ENCODE data around the gene PSD.

The PSD gene

GRCh38 chr10:102452672-102453340 lies 34.2 kb upstream of the PSD start (continued):
- TF ChIP-seq, protein P1, sequence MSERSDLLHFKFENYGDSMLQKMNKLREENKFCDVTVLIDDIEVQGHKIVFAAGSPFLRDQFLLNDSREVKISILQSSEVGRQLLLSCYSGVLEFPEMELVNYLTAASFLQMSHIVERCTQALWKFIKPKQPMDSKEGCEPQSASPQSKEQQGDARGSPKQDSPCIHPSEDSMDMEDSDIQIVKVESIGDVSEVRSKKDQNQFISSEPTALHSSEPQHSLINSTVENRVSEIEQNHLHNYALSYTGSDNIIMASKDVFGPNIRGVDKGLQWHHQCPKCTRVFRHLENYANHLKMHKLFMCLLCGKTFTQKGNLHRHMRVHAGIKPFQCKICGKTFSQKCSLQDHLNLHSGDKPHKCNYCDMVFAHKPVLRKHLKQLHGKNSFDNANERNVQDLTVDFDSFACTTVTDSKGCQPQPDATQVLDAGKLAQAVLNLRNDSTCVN (tag by site-specific recombination; optimal IDR thresholded peaks at IDR 0.05): no peak
- TF ChIP-seq SALL2 (tag by site-specific recombination; IDR thresholded peaks at IDR 0.05; ENCODE audit: borderline replicate concordance): no peak
- TF ChIP-seq, protein P2, sequence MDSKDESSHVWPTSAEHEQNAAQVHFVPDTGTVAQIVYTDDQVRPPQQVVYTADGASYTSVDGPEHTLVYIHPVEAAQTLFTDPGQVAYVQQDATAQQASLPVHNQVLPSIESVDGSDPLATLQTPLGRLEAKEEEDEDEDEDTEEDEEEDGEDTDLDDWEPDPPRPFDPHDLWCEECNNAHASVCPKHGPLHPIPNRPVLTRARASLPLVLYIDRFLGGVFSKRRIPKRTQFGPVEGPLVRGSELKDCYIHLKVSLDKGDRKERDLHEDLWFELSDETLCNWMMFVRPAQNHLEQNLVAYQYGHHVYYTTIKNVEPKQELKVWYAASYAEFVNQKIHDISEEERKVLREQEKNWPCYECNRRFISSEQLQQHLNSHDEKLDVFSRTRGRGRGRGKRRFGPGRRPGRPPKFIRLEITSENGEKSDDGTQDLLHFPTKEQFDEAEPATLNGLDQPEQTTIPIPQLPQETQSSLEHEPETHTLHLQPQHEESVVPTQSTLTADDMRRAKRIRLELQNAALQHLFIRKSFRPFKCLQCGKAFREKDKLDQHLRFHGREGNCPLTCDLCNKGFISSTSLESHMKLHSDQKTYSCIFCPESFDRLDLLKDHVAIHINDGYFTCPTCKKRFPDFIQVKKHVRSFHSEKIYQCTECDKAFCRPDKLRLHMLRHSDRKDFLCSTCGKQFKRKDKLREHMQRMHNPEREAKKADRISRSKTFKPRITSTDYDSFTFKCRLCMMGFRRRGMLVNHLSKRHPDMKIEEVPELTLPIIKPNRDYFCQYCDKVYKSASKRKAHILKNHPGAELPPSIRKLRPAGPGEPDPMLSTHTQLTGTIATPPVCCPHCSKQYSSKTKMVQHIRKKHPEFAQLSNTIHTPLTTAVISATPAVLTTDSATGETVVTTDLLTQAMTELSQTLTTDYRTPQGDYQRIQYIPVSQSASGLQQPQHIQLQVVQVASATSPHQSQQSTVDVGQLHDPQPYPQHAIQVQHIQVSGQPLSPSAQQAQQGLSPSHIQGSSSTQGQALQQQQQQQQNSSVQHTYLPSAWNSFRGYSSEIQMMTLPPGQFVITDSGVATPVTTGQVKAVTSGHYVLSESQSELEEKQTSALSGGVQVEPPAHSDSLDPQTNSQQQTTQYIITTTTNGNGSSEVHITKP (tag by site-specific recombination; IDR thresholded peaks at IDR 0.05): peak; percentile 94
- no peak for TF ChIP-seq ZNF19 (tag by site-specific recombination; IDR thresholded peaks at IDR 0.05; ENCODE audit: low read depth)
- TF ChIP-seq OSR2 (tag by site-specific recombination; IDR thresholded peaks at IDR 0.05): peak; percentile 71; the same call in 1 of the 2 replicates
- TF ChIP-seq ZNF529 (tag by site-specific recombination; IDR thresholded peaks at IDR 0.05; ENCODE audit: insufficient replicate concordance): no peak
- peak; percentile 72 for TF ChIP-seq ZNF24 (tag by site-specific recombination; IDR thresholded peaks at IDR 0.05)
- TF ChIP-seq ZBTB21 (tag by site-specific recombination; IDR thresholded peaks at IDR 0.05): peak; percentile 94
- TF ChIP-seq ZNF629 (tag by site-specific recombination; IDR thresholded peaks at IDR 0.05): peak; percentile 98
- no peak for TF ChIP-seq GFI1B (tag by site-specific recombination; IDR thresholded peaks at IDR 0.05)
- peak; percentile 71; the same call in 1 of the 2 replicates for TF ChIP-seq ZNF184 (tag by site-specific recombination; IDR thresholded peaks at IDR 0.05)
- TF ChIP-seq ZNF571 (tag by site-specific recombination; IDR thresholded peaks at IDR 0.05): no peak
- TF ChIP-seq ZNF660 (tag by site-specific recombination; IDR thresholded peaks at IDR 0.05): peak; percentile 87
- TF ChIP-seq ZNF707 (tag by site-specific recombination; IDR thresholded peaks at IDR 0.05): no peak
- TF ChIP-seq ZNF426 (tag by site-specific recombination; IDR thresholded peaks at IDR 0.05): no peak
- TF ChIP-seq ZNF624 (tag by site-specific recombination; IDR thresholded peaks at IDR 0.05): no peak
- TF ChIP-seq ZNF335 (tag by site-specific recombination; conservative IDR thresholded peaks at IDR 0.05): no peak
- TF ChIP-seq ZBTB6 (tag by site-specific recombination; IDR thresholded peaks at IDR 0.05): peak; percentile 66
- peak; percentile 84 for TF ChIP-seq ZFP37 (tag by site-specific recombination; IDR thresholded peaks at IDR 0.05)
- TF ChIP-seq ZBTB48 (tag by site-specific recombination; IDR thresholded peaks at IDR 0.05): peak; percentile 45
- no peak for TF ChIP-seq ZSCAN16 (tag by site-specific recombination; IDR thresholded peaks at IDR 0.05)
- peak; percentile 70 for TF ChIP-seq ZBTB8A (tag by site-specific recombination; IDR thresholded peaks at IDR 0.05)
- no peak for TF ChIP-seq ZNF223 (tag by site-specific recombination; IDR thresholded peaks at IDR 0.05)
- peak; percentile 85 for TF ChIP-seq SP7 (tag by site-specific recombination; IDR thresholded peaks at IDR 0.05)
- TF ChIP-seq, protein P3, sequence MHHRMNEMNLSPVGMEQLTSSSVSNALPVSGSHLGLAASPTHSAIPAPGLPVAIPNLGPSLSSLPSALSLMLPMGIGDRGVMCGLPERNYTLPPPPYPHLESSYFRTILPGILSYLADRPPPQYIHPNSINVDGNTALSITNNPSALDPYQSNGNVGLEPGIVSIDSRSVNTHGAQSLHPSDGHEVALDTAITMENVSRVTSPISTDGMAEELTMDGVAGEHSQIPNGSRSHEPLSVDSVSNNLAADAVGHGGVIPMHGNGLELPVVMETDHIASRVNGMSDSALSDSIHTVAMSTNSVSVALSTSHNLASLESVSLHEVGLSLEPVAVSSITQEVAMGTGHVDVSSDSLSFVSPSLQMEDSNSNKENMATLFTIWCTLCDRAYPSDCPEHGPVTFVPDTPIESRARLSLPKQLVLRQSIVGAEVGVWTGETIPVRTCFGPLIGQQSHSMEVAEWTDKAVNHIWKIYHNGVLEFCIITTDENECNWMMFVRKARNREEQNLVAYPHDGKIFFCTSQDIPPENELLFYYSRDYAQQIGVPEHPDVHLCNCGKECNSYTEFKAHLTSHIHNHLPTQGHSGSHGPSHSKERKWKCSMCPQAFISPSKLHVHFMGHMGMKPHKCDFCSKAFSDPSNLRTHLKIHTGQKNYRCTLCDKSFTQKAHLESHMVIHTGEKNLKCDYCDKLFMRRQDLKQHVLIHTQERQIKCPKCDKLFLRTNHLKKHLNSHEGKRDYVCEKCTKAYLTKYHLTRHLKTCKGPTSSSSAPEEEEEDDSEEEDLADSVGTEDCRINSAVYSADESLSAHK (tag by site-specific recombination; IDR thresholded peaks at IDR 0.05): peak; percentile 36; the same call in 1 of the 2 replicates
- peak; percentile 75 for TF ChIP-seq PRDM1 (tag by site-specific recombination; IDR thresholded peaks at IDR 0.05)
- no peak for TF ChIP-seq ZSCAN18 (tag by site-specific recombination; IDR thresholded peaks at IDR 0.05)
- TF ChIP-seq, protein P4, sequence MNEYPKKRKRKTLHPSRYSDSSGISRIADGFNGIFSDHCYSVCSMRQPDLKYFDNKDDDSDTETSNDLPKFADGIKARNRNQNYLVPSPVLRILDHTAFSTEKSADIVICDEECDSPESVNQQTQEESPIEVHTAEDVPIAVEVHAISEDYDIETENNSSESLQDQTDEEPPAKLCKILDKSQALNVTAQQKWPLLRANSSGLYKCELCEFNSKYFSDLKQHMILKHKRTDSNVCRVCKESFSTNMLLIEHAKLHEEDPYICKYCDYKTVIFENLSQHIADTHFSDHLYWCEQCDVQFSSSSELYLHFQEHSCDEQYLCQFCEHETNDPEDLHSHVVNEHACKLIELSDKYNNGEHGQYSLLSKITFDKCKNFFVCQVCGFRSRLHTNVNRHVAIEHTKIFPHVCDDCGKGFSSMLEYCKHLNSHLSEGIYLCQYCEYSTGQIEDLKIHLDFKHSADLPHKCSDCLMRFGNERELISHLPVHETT (tag by site-specific recombination; IDR thresholded peaks at IDR 0.05): peak; percentile 85; the same call in 1 of the 2 replicates
- TF ChIP-seq ZNF585B (tag by site-specific recombination; IDR thresholded peaks at IDR 0.05): no peak
- no peak for TF ChIP-seq ZNF560 (tag by site-specific recombination; IDR thresholded peaks at IDR 0.05; ENCODE audit: borderline replicate concordance)

All from HEK293 (cell line).